ENCODE data around the gene CYYR1. TPM values are rescaled to one million over a fixed set of nuclear protein-coding genes. Genes with fewer than 3 reads are reported as not detected.

Gene CYYR1
- total RNA-seq, 1 donor from 2014 or later: 10.5 TPM

DNA sequence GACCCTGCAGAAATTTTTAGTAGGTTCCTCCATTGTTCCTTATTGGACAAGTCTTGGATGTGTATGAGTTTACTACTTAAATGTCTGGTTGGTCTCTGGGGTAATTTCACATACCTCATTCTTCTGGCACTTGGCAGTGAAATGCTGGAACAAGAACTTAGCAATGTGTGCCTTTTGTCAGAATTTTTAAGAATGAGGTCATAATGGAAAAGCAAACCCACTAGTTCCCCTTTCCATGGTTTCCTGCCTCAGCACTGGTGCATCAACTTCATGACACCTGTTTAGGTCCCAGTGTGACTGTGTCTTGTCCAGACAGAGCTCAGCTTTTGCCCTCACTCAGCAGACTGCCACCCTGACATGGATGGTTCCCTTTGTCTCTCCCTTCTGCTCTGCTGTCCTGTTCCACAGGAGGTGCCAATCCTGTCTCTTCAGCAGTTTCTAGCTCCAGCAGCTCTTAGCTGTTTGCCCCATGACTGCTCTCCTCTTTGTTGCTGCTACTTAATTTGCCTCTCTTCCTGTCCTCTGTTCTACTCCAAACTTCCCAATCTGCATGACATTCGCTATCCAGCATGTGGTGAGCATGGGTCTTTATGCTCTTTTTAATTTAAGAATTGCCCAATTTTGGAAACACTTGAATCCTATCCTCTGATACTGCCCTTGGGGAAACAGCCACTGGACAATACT lies 135.6 kb downstream of the CYYR1 start:
- no peak for DNase-seq (ENCODE audit: low spot score)

DNA sequence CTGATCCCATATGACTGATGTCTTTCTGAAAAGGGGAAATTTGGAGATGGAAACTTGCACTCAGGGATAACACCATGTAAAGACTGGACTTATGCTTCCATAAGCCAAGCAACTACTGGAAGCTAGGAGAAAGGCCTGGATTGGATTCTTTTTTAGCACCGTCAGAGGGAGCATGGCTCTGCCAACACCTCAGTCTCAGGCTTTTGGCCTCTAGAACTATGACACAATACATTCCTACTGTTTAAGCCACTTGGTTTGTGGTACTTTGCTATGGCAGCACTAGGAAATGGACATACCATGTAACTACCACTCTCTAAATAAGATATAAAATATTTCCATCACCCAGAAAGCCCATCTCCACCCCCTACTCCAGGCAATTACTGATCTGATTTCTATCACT lies 139.7 kb downstream of the CYYR1 start:
- DNase-seq (ENCODE audit: low spot score): no peak

DNA sequence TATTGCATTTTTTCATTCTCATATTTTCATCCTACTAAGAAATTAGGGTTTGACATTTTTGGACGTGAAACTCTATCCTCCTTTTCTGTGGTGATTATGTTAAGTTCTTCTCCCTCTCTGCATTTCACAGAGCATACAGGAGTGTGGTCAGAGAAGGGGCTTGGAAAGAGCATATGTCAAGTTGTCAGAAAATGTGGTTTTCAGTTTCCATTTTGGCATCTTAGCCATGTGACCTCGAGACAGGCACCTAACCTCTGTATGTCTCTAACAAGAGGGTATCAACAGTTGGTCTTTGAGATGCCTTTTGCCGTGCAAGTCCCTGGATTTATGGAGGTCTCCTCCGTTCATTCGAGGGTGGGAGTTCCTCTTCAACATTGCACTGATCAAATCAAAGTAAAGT lies 140.7 kb downstream of the CYYR1 start:
- DNase-seq (ENCODE audit: low spot score): no peak

DNA sequence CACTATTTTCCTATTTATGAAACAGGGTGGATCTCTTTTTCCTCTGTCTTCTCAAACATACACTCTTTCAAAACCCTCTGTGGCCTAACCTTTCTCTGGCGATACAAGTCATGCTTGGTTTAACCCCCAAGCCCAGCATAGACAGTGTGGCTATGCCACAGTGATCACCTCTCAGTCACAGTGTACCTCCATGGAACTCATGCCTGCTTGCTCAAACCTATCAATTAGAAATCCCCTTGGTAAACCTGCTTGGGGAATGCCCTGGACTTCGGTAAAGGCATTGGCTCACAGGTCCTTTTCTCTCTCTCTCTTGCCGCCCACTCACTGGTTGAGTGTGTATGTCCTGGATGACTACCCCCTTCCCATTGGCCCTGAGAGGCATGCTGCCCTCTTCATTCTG lies 147.5 kb downstream of the CYYR1 start:
- no peak for DNase-seq (ENCODE audit: low spot score)

DNA sequence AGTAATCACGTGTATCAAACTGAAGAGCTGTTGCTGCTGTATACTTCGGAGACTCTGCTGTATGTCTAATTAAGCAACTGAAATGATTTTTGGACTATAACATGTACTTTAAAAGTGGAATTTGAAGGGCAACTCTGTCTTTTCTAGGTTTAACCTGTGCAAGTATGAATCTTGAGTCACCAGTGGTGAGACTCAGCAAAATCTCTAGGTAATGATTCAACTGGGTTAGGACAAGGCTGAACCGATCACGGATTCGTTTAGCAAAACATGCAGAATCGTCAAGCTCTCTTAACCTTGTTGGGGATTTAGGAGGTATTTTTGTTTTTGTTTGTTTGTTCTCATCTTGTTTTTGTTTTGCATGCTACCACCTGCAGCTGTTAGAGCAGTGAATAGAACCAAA lies 149.6 kb downstream of the CYYR1 start:
- DNase-seq (ENCODE audit: low spot score): no peak

DNA sequence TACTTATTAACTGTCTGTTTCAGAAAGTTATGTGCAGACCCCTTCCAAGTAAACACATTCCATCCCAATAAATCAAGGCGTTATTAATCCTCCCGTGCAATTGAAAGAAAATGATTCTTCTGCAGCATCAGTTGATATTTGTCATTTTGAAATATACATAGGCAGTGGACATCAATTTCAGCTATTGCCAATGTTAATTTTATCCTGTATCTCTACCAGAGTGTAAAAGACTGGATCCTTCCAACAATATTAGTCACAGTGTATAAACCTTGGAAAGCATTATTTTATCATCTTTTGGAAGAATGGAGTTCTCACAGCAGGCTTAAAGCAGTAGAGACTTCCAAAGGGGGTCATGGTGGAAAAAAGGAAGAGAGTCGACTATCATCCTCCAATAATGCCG lies 150.4 kb downstream of the CYYR1 start:
- DNase-seq (ENCODE audit: low spot score): no peak

DNA sequence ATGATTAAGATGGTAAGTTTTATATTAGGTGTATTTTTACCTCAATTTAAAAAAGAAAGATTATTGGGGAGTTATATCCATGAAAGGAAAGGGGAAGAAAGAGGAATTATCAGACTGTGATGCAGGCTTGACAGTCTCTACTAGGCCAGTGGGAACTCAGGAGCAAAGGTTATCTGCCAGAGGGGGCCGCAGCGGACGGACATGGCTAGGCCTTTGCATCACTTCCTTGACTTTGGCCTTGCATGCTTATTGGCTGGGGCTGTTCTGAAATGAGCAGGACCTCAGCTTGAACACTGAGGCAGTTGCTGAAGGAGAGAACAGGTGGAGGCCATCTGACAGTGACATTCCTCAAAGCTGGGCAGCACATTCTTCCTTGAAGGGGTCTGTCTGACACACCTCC lies 150.9 kb downstream of the CYYR1 start:
- DNase-seq (ENCODE audit: low spot score): no peak

DNA sequence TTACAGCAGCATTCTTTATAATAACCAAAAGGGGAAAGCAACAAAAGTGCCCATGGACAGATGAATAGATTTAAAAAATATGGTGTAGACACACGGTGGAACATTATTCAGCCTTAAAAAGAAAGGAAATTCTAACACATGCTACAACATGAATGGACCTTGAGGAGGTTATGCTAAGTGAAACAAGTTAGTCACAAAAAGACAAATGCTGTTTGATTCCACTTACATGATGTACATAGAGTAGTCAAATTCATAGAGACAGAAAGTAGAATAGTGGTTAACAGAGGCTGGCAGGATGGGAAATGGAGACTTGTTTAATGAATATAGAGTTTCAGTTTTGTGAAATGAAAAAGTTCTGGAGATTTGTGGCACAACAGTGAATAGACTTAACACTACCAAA lies 151.4 kb downstream of the CYYR1 start:
- no peak for DNase-seq (ENCODE audit: low spot score)
